Prostate gland (tissue), 2 donors: ENCODE measurements around the gene PLA2G4F. TPM values are rescaled to one million over a fixed set of nuclear protein-coding genes. Genes with fewer than 3 reads are reported as not detected.
A peak's percentile ranks its signal among the peaks of the same experiment; 100 is the strongest.

Experiments
- DNase-seq: peaks from one replicate; pipeline ENCODE4 v3.0.0-alpha.2; 2019; ENCODE audit warnings: low spot score
- H3K27ac ChIP-seq, 2 donors: fragments of 200-600 bp; sonication (generic); 2 replicates each; pipeline ENCODE4 v1.5.1; 2017 to 2019
- H3K27me3 ChIP-seq: fragments of 200-600 bp; sonication (generic); replicated peaks from 2 replicates; pipeline ENCODE4 v1.5.1; 2019; ENCODE audit not compliant: insufficient read depth
- H3K36me3 ChIP-seq, 2 donors: fragments of 200-600 bp; sonication (generic); 1 replicate in 1 of 2; 2 replicates in 1 of 2; pipeline versions ENCODE4 v1.5.1 to v1.8.1; 2017 to 2019
- H3K4me1 ChIP-seq: fragments of 200-600 bp; sonication (generic); replicated peaks from 2 replicates; pipeline ENCODE4 v1.5.1; 2019
- H3K4me3 ChIP-seq, 2 donors: fragments of 200-600 bp; sonication (generic); 2 replicates each; pipeline ENCODE4 v1.5.1; 2017 to 2019
- H3K9me3 ChIP-seq: fragments of 200-600 bp; sonication (generic); 2 replicates; pipeline ENCODE4 v1.5.1; 2017
- POLR2A ChIP-seq: fragments of 450-650 bp; IDR thresholded peaks from one replicate; pipeline ENCODE4 v1.6.1; 2016; ENCODE audit warnings: antibody characterized with exemption, mild to moderate bottlenecking
- POLR2AphosphoS5 ChIP-seq: sonication (generic); formaldehyde crosslinking; IDR thresholded peaks from one replicate; pipeline ENCODE4 v1.6.1; 2017; ENCODE audit warnings: antibody characterized with exemption
- WGBS: methylation state at CpG from one replicate; pipeline ENCODE4 v1.1.5; 2018; 5-methylcytosine and 5-hydroxymethylcytosine counted together
- intact Hi-C: fragments of 100-400 bp; cut with DNase I; formaldehyde crosslinking; loops from one replicate; pipeline ENCODE4 v1.14.2; 2022
- total RNA-seq, 2 donors: library from RNA; depleted of rRNA; stranded (reverse); fragments of >200 nt; gene quantifications; one replicate each; pipeline ENCODE4 v1.1.0, GENCODE V29; 2016
- TF ChIP-seq, protein P1 (sequence below), 4 experiments: fragments of 200-600 bp in 2 of 4; fragments of 450-650 bp in 2 of 4; sonication (generic) in 2 of 4; IDR thresholded peaks; 1 replicate in 3 of 4; 2 replicates in 1 of 4; pipeline ENCODE4 v1.5.1; 2016 to 2019; ENCODE audit warnings: antibody characterized with exemption in 4 of 4, mild to moderate bottlenecking in 2 of 4, moderate library complexity in 2 of 4

PLA2G4F gene
- total RNA-seq, 2 donors from 2014 or later: 16.0 to 36.9 TPM

DNA sequence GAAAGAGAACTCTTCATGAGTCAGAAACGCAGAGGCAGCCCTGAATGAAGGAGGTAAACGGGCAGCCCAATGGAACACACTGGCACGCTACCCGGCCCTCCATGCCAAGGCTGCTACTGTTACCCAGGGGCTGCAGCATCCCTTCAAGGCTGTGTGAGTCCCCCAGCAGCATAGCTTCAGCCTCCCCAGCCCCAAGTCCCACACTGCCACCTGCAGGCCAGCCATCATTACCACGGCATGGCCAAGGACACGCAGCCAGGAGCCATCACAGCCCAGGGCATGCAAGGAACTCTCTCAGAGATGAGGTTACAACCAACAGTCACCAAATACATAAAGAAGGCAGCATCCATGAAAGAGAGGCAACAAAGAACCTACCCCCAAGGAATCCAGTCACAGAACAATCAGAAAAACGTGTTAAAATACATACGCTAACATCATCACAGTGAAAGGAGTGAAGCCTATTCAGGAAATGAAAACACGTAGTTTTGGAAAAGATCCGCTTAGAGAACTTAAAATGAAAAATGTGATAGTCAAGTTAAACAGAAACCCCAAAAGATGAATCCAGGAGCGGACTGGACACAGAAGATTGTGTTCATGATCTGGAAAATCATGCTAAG is 22.4 kb downstream of the PLA2G4F start:
- intact Hi-C loops: no loop called here
- H3K36me3 ChIP-seq: no peaks in the 10 kb centered on the region
- no peaks in the 10 kb centered on the region for H3K9me3 ChIP-seq
- no peaks in the 10 kb centered on the region for H3K27me3 ChIP-seq
- H3K27ac ChIP-seq: no peak overlapping the region
- no peaks in the 10 kb centered on the region for H3K4me1 ChIP-seq
- WGBS: 76% methylated on average over 11 of the region's 11 CpGs
- H3K4me3 ChIP-seq: no peak overlapping the region
- no peak for DNase-seq
- TF ChIP-seq POLR2A (no peak), POLR2AphosphoS5 (no peak)
- TF ChIP-seq, protein P1, sequence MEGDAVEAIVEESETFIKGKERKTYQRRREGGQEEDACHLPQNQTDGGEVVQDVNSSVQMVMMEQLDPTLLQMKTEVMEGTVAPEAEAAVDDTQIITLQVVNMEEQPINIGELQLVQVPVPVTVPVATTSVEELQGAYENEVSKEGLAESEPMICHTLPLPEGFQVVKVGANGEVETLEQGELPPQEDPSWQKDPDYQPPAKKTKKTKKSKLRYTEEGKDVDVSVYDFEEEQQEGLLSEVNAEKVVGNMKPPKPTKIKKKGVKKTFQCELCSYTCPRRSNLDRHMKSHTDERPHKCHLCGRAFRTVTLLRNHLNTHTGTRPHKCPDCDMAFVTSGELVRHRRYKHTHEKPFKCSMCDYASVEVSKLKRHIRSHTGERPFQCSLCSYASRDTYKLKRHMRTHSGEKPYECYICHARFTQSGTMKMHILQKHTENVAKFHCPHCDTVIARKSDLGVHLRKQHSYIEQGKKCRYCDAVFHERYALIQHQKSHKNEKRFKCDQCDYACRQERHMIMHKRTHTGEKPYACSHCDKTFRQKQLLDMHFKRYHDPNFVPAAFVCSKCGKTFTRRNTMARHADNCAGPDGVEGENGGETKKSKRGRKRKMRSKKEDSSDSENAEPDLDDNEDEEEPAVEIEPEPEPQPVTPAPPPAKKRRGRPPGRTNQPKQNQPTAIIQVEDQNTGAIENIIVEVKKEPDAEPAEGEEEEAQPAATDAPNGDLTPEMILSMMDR (IDR thresholded peaks at IDR 0.05): peak; percentile 19 to 66 (median 60)

DNA sequence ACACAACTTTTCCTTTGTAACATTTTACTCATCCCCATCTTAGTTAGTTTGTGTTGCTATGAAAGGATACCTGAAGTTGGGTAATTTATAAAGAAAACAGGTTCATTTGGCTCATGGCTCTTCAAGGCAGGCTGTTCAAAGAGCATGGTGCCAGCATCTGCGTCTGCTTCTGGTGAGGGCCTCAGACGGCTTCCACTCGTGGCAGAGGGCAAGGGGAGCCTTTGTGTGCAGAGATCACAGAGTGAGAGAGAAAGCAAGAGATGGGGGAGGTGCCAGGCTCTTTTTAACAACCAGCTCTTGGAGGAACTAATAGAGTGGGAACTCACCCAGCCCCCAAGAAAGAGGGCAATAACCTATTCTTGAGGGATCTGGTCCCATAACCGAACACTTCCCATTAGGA is 23.1 kb downstream of the PLA2G4F start:
- WGBS: 81% methylated on average over 4 of the region's 4 CpGs
- Histone ChIP-seq H3K9me3 (no peaks in the 10 kb centered on the region), H3K4me1 (no peaks in the 10 kb centered on the region), H3K36me3 (no peaks in the 10 kb centered on the region), H3K27ac (no peak overlapping the region), H3K27me3 (no peaks in the 10 kb centered on the region), H3K4me3 (no peak overlapping the region)
- intact Hi-C loops: no loop called here
- no peak for TF ChIP-seq POLR2A
- TF ChIP-seq, protein P1 (IDR thresholded peaks at IDR 0.05): no peak
- no peak for TF ChIP-seq POLR2AphosphoS5
- no peak for DNase-seq

DNA sequence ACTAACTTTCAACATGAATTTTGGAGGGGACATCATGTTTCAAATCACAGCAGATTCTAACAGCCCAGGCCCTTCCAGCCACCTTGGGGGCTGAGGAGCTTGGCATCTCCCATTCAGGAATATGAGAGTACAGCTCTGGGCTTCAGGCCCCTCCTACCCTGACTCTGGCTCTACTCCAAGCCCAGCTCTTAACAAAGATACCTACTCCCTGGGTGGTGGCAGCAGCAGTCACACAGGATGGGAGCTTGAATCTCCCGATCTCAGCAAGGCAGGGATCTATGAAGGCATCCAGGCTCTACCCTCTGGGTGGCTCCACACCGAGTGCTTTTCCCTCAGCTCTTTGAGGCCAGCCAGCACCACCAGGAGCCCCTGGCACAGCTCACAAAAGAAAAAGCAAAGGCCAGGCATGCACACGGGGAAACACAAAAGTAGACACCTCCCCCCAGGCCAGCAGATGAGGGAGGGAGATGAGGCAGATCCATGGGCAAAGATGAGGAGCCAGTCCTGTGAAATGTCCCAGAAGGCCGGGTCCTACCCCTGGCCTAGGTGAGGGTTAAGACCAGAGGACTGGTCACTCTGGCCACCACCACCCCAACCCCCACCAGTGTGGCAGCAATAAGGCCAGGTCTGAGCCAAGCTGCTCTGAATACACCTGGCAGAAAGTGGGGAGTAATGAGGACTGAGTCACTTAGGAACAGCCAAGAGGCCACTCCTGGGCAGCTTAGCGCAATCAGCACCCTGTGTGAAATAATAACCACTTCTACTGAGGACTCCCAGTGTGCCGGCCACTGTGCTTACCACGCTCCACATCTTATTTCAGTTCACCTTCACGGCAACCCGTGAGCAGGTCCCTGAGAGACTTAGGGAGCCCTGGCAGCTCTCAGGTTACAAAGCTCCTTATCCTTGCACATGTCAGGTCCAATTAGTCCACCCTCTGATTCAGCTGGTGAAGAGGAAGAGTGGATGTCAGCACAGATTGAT is 24.3 kb downstream of the PLA2G4F start:
- TF ChIP-seq, protein P1 (IDR thresholded peaks at IDR 0.05): no peak
- TF ChIP-seq POLR2AphosphoS5 (no peak), POLR2A (no peak)
- H3K4me3 ChIP-seq: no peak overlapping the region
- H3K9me3 ChIP-seq: no peaks in the 10 kb centered on the region
- no peaks in the 10 kb centered on the region for H3K27me3 ChIP-seq
- 69% methylated on average over 9 of the region's 9 CpGs for WGBS
- no peak overlapping the region for H3K27ac ChIP-seq
- no peak for DNase-seq
- no peaks in the 10 kb centered on the region for H3K4me1 ChIP-seq
- H3K36me3 ChIP-seq: no peaks in the 10 kb centered on the region
- intact Hi-C loops: no loop called here

DNA sequence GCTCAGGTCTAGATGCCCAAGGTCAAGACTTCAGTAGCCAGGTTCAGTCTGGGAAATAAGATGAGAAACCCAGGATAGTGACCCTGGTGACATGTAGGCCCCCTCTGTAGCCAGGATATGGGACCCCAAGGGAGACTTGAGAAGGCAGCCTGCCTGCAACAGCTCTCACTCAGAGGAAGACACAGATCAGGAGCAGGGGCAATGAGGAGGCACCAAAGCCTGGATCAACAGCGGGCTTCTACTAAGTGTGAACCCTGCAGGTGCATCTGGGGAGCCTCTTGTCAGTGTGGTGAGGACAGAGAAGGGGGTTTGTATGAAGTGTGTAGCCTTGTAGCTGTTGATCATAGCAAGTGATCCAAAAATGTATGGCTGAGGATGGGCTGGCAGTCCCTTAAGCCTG is 25.4 kb downstream of the PLA2G4F start:
- no peak overlapping the region for H3K27ac ChIP-seq
- WGBS: 100% methylated on average over 1 of the region's 1 CpG
- H3K27me3 ChIP-seq: no peaks in the 10 kb centered on the region
- no peaks in the 10 kb centered on the region for H3K36me3 ChIP-seq
- DNase-seq: no peak
- TF ChIP-seq POLR2AphosphoS5: no peak
- TF ChIP-seq POLR2A: no peak
- H3K9me3 ChIP-seq: no peaks in the 10 kb centered on the region
- H3K4me1 ChIP-seq: no peaks in the 10 kb centered on the region
- H3K4me3 ChIP-seq: no peak overlapping the region
- intact Hi-C loops: no loop called here

DNA sequence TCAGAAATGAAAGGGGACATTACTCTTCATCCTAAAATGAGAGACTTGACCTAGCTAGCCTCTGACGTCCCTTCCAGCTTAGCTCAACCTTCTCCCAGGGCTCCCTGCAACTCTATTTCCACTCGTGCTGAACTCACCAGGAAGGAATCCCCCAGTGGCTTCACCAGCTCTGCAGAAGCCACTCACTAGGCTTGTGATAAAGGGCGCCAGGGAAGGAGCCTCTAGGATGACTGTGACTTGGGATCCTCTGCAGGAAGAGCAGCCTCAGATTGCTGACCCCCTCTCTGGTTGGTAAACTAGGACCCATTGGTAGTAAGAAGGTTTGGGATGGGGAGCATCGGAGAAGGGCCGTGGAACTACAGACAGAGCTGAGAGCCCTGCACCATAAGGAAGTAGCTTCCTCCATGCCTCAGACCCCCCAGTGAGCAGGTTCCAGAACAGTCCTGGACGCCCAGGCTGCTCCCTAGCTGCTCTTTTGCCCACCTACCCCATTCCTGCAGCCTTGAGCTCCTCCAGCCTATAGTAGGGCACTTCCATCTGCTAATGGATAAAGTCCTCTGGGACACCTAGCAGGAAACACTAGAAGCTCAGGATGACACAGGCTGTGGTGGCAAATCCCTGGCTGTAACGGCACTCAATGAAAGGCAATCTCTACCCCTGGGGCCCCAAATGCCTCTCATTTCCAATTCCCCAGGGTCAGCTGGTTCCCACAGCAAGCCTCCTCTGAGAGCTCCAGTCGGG is 26.0 kb downstream of the PLA2G4F start:
- H3K27me3 ChIP-seq: no peaks in the 10 kb centered on the region
- 76% methylated on average over 8 of the region's 8 CpGs for WGBS
- DNase-seq: no peak
- no peak overlapping the region for H3K27ac ChIP-seq
- intact Hi-C loops: no loop called here
- H3K36me3 ChIP-seq: no peaks in the 10 kb centered on the region
- TF ChIP-seq, protein P1 (IDR thresholded peaks at IDR 0.05): no peak
- TF ChIP-seq POLR2AphosphoS5: no peak
- no peak for TF ChIP-seq POLR2A
- no peak overlapping the region for H3K4me3 ChIP-seq
- no peaks in the 10 kb centered on the region for H3K4me1 ChIP-seq
- H3K9me3 ChIP-seq: no peaks in the 10 kb centered on the region
